Measurements from ENCODE around the gene MUC15. TPM values are rescaled to one million over a fixed set of nuclear protein-coding genes. Genes with fewer than 3 reads are reported as not detected.

Gene MUC15
- total and polyA plus RNA-seq, 2 experiments from 2014 or later, result not detected

DNA sequence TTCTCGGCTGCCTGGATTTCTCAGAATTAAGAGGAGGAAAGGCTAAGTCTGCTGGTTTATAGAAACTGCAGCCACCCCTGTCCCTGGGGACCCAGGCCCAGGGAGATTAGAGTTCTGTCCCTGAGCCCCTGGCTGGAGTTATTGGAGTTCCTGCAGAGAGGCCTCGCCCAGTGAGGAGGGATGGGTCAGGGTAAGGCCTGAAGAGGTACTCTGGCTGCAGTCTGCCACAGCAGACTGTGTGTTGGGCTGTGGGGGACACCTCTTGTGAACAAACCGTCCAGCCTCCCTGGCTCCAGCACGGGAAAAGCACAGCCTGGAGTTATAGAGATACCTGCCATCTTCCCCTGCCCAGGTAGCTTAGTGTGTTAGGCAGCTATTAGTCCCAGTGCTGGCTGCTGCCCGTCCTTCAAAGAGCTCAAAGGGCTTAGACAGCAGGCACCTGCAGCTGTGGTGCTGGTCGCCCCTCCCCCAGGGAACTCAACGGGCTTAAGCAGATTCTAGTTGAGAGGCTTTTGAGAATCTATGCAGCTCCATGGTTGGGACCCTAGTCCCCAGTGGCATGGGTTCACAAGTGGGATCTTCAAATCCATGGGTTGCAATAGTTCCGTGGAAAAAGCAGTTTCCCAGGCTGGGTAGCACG, 36.6 kb upstream of the MUC15 start (continued):
- TF ChIP-seq, protein P1, sequence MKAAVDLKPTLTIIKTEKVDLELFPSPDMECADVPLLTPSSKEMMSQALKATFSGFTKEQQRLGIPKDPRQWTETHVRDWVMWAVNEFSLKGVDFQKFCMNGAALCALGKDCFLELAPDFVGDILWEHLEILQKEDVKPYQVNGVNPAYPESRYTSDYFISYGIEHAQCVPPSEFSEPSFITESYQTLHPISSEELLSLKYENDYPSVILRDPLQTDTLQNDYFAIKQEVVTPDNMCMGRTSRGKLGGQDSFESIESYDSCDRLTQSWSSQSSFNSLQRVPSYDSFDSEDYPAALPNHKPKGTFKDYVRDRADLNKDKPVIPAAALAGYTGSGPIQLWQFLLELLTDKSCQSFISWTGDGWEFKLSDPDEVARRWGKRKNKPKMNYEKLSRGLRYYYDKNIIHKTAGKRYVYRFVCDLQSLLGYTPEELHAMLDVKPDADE (IDR thresholded peaks at IDR 0.05), result no peak

DNA sequence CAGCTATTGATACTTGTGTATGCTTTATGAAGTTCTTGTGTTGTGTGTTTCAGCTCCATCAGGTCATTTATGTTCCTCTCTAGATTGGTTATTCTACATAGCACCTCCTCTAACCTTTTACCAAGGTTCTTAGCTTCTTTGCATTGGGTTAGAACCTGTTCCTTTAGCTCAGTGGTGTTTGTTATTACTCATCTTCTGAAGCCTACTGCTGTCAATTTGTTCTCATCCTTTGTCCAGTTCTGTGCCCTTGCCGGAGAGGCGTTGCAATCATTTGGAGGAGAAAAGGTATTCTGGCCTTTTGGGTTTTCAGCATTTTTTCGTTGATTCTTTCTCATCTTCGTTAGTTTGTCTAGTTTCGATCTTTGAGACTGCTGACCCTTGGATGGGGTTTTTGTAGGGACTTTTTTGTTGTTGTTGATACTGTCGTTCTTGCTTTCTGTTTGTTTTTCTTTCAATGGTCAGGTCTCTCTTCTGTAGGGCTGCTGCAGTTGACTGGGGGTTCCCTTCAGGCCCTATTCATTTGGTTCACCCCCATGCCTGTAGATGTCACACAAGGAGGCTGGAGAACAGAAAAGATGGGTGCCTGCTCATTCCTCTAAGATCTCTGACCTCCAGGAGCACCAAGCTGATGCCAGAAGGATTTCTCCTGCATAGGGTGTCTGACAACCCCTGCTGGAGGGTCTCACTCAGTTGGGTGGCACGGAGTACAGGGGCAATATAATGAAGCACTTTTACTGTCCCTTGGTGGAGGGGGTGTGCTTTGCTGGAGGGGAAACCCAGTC, 35.9 kb upstream of the MUC15 start:
- no peak for ATAC-seq
- no peak overlapping the region for H3K27ac Mint-ChIP-seq
- TF ChIP-seq ZNF331 (CRISPR knock-in tag; IDR thresholded peaks at IDR 0.05; ENCODE audit: low read depth) (no peak), STAT1 (IDR thresholded peaks at IDR 0.05; ENCODE audit: unreplicated experiment) (no peak), ZNF114 (CRISPR knock-in tag; IDR thresholded peaks at IDR 0.05) (no peak), POLR2AphosphoS5 (IDR thresholded peaks at IDR 0.05; ENCODE audit: low read depth) (no peak), NANOG (IDR thresholded peaks at IDR 0.05; ENCODE audit: borderline replicate concordance) (no peak), JUNB (IDR thresholded peaks at IDR 0.05; ENCODE audit: unreplicated experiment) (no peak), EZH2phosphoT487 (IDR thresholded peaks at IDR 0.05; ENCODE audit: unreplicated experiment) (no peak), CREB1 (CRISPR knock-in tag; IDR thresholded peaks at IDR 0.05; ENCODE audit: low read depth) (no peak)
- TF ChIP-seq, protein P2, sequence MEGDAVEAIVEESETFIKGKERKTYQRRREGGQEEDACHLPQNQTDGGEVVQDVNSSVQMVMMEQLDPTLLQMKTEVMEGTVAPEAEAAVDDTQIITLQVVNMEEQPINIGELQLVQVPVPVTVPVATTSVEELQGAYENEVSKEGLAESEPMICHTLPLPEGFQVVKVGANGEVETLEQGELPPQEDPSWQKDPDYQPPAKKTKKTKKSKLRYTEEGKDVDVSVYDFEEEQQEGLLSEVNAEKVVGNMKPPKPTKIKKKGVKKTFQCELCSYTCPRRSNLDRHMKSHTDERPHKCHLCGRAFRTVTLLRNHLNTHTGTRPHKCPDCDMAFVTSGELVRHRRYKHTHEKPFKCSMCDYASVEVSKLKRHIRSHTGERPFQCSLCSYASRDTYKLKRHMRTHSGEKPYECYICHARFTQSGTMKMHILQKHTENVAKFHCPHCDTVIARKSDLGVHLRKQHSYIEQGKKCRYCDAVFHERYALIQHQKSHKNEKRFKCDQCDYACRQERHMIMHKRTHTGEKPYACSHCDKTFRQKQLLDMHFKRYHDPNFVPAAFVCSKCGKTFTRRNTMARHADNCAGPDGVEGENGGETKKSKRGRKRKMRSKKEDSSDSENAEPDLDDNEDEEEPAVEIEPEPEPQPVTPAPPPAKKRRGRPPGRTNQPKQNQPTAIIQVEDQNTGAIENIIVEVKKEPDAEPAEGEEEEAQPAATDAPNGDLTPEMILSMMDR (conservative IDR thresholded peaks at IDR 0.05; ENCODE audit: low read depth in 2 of 2), result no peak
- TF ChIP-seq, protein P1 (IDR thresholded peaks at IDR 0.05), result no peak
- TF ChIP-seq, protein P3, sequence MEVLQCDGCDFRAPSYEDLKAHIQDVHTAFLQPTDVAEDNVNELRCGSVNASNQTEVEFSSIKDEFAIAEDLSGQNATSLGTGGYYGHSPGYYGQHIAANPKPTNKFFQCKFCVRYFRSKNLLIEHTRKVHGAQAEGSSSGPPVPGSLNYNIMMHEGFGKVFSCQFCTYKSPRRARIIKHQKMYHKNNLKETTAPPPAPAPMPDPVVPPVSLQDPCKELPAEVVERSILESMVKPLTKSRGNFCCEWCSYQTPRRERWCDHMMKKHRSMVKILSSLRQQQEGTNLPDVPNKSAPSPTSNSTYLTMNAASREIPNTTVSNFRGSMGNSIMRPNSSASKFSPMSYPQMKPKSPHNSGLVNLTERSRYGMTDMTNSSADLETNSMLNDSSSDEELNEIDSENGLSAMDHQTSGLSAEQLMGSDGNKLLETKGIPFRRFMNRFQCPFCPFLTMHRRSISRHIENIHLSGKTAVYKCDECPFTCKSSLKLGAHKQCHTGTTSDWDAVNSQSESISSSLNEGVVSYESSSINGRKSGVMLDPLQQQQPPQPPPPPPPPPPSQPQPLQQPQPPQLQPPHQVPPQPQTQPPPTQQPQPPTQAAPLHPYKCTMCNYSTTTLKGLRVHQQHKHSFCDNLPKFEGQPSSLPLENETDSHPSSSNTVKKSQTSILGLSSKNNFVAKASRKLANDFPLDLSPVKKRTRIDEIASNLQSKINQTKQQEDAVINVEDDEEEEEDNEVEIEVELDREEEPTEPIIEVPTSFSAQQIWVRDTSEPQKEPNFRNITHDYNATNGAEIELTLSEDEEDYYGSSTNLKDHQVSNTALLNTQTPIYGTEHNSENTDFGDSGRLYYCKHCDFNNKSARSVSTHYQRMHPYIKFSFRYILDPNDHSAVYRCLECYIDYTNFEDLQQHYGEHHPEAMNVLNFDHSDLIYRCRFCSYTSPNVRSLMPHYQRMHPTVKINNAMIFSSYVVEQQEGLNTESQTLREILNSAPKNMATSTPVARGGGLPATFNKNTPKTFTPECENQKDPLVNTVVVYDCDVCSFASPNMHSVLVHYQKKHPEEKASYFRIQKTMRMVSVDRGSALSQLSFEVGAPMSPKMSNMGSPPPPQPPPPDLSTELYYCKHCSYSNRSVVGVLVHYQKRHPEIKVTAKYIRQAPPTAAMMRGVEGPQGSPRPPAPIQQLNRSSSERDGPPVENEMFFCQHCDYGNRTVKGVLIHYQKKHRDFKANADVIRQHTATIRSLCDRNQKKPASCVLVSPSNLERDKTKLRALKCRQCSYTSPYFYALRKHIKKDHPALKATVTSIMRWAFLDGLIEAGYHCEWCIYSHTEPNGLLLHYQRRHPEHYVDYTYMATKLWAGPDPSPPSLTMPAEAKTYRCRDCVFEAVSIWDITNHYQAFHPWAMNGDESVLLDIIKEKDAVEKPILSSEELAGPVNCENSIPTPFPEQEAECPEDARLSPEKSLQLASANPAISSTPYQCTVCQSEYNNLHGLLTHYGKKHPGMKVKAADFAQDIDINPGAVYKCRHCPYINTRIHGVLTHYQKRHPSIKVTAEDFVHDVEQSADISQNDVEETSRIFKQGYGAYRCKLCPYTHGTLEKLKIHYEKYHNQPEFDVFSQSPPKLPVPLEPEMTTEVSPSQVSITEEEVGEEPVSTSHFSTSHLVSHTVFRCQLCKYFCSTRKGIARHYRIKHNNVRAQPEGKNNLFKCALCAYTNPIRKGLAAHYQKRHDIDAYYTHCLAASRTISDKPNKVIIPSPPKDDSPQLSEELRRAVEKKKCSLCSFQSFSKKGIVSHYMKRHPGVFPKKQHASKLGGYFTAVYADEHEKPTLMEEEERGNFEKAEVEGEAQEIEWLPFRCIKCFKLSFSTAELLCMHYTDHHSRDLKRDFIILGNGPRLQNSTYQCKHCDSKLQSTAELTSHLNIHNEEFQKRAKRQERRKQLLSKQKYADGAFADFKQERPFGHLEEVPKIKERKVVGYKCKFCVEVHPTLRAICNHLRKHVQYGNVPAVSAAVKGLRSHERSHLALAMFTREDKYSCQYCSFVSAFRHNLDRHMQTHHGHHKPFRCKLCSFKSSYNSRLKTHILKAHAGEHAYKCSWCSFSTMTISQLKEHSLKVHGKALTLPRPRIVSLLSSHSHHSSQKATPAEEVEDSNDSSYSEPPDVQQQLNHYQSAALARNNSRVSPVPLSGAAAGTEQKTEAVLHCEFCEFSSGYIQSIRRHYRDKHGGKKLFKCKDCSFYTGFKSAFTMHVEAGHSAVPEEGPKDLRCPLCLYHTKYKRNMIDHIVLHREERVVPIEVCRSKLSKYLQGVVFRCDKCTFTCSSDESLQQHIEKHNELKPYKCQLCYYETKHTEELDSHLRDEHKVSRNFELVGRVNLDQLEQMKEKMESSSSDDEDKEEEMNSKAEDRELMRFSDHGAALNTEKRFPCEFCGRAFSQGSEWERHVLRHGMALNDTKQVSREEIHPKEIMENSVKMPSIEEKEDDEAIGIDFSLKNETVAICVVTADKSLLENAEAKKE (CRISPR knock-in tag; IDR thresholded peaks at IDR 0.05), result no peak

More for the DNA sequence above, 35.9 kb upstream of the MUC15 start:
- Histone ChIP-seq H3K27ac (ENCODE audit: low read depth) (no peak overlapping the region), H3K27me3 (ENCODE audit: insufficient read depth) (no peaks in the 10 kb centered on the region), H3K9me2 (ENCODE audit: insufficient read depth) (no peaks in the 10 kb centered on the region), H2AFZ (no peak overlapping the region), H3F3A (replicated peaks; ENCODE audit: low read depth) (no peaks in the 10 kb centered on the region), H3K36me3 (ENCODE audit: insufficient read depth) (no peaks in the 10 kb centered on the region), H4K20me1 (replicated peaks; ENCODE audit: insufficient read depth) (no peaks in the 10 kb centered on the region), H3K4me2 (no peak overlapping the region), H3K79me2 (replicated peaks; ENCODE audit: insufficient read depth) (no peaks in the 10 kb centered on the region), H3K4me3 (no peak overlapping the region), H3K4me1 (ENCODE audit: insufficient read depth) (no peaks in the 10 kb centered on the region)
- Mint-ChIP-seq H3K4me1 (no peaks in the 10 kb centered on the region), H3K4me3 (no peak overlapping the region), H3K36me3 (ENCODE audit: low read depth) (peaks cover 3% of the 10 kb centered on the region; the same call in 2 of the 3 replicates), H3K27me3 (ENCODE audit: insufficient read depth, low read depth, poor library complexity) (peaks cover 3% of the 10 kb centered on the region), H3K9me3 (peaks cover 15% of the 10 kb centered on the region; the same call in 1 of the 3 replicates)
- no peak for DNase-seq (ENCODE audit: low spot score)

Data from GM23338 (cell line).